GM12864 (cell line): ENCODE measurements around the gene FOXQ1.

Source experiments
- DNase-seq: peaks from one replicate; pipeline ENCODE4 v3.0.0-alpha.2; 2011; ENCODE audit warnings: low read depth
- H3K4me3 ChIP-seq: 2 replicates; pipeline ENCODE4 v1.5.1; 2011; ENCODE audit warnings: mild to moderate bottlenecking, low read depth, low read length, control low read depth
- TF ChIP-seq, protein P1 (sequence below): IDR thresholded peaks from 2 replicates; pipeline ENCODE4 v1.5.1; 2011; ENCODE audit warnings: low read depth, mild to moderate bottlenecking, moderate library complexity, low read length, control low read depth, inconsistent platforms; ENCODE audit errors: missing control alignments

FOXQ1 gene

DNA sequence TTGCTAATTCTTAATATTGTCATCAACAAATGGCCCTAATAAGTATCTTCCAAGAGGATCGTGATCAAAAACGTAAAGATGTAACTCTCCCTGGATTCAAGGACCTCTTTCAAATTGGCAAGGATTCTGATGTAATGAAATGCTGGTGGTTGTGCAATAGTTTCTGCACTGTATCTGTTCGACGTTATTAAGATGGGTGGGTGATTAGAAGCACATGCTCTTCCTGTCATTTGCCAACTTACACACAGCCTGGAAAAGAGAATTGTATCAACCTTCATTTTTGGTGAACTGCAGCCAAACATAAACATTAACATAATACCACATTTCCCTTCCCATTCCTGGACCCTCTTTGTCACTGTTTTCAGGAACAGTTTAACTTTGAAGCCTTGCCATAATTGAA lies 9.8 kb downstream of the FOXQ1 start:
- TF ChIP-seq, protein P1, sequence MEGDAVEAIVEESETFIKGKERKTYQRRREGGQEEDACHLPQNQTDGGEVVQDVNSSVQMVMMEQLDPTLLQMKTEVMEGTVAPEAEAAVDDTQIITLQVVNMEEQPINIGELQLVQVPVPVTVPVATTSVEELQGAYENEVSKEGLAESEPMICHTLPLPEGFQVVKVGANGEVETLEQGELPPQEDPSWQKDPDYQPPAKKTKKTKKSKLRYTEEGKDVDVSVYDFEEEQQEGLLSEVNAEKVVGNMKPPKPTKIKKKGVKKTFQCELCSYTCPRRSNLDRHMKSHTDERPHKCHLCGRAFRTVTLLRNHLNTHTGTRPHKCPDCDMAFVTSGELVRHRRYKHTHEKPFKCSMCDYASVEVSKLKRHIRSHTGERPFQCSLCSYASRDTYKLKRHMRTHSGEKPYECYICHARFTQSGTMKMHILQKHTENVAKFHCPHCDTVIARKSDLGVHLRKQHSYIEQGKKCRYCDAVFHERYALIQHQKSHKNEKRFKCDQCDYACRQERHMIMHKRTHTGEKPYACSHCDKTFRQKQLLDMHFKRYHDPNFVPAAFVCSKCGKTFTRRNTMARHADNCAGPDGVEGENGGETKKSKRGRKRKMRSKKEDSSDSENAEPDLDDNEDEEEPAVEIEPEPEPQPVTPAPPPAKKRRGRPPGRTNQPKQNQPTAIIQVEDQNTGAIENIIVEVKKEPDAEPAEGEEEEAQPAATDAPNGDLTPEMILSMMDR = no peak
- H3K4me3 ChIP-seq = no peak overlapping the region
- no peak for DNase-seq

DNA sequence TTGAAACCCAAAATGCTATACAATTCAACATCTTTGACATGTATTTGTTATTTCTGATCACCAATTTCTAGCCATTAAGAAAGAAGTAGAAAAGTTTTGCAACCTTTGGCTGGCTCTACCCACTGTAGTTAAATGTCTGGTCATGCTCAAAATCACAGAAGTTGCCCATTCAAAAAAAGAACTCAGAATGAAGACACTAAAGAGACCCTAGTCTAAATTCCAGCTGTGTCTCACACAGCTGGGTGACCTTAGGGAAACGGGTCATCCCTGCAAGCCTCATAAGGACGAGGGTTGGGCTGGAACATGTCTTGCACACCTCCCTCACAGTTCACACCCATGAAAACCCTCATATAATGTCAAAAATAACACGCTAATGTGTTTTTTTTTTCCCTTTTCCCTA lies 10.3 kb downstream of the FOXQ1 start:
- no peak overlapping the region for H3K4me3 ChIP-seq
- DNase-seq = no peak
- TF ChIP-seq, protein P1 = no peak

DNA sequence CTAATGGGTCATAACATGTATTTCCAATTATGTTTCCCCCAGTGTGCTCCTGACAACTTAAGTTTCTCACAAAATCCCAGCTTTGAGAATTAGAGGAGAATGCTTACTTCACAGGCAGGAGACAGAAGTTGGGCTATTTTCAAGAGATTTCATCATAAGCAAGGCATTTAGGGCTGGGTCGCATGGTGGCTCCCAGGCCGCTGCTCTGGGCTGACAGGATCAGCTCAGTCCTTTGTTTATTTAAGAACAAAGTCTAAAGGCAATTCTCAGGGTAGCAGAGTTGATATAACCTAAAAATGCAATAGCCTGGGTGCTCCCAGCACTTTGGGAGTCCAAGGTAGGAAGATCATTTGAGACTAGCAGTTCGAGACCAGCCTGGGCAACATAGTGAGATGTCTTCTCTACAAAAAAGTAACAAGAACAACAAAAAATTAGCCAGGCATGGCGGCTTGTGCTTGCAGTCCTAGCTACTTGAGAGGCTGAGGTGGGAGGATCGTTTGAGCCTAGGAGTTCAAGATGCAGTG lies 10.9 kb downstream of the FOXQ1 start:
- DNase-seq = no peak
- H3K4me3 ChIP-seq = no peak overlapping the region
- TF ChIP-seq, protein P1 = no peak

DNA sequence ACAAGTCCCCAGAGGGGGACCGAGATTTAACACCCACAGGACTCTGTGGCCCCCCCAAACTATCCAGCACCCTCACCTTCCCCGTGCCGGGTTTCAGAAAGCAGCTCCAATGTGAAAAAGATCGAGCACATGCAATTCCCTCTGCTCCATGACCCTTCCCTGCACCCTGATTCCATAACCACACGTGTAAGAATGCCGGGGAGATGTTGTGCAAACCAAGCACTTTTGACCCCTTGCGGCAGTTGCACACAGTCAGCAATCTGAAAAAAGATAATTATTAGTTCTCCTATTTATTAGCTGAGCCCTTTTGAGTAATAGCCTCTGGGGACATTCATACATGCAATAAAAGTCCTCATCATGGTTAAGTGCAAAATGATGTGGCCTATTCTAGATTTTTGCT lies 13.0 kb downstream of the FOXQ1 start:
- H3K4me3 ChIP-seq = no peak overlapping the region
- TF ChIP-seq, protein P1 = no peak
- no peak for DNase-seq

DNA sequence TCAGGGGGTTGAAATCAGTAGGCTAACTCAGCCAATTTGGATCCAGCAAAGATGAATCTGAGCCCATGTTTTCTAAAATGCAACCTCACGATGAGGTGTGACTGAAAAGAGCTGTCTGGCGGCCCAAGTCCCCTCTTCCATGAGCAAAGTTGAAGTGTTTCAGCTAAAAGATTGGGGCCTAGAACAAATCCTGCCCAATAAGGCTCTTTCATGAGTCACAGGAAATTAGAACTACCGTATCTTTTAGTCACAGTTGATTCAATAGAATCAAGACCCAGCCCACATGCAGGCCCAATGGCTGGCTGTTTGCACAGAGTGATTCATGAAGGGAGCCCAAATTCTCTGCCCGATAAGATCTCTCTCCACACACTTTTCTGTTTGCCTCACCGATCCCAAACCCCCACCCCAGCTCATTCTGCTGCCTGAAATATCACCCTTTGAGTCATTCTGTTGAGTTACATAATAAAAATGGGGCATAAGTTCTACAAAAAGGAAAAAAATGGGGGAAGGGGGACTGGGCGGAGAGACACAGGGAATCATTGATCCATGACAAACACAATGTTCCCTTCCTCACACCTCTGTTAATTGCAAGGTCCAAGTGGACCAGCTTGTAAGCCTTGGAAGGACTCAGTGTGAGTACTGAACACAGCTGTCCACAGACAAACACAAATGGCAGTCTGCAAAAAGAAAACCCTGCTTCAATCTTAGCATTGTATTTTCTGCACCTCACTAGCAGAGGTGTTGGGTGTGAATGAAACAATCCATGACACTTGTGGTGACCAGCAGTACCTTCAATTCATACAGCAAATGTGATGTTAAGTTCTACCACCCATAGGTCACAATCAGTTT lies 13.8 kb downstream of the FOXQ1 start:
- TF ChIP-seq, protein P1 = no peak
- no peak for DNase-seq
- H3K4me3 ChIP-seq = no peak overlapping the region

DNA sequence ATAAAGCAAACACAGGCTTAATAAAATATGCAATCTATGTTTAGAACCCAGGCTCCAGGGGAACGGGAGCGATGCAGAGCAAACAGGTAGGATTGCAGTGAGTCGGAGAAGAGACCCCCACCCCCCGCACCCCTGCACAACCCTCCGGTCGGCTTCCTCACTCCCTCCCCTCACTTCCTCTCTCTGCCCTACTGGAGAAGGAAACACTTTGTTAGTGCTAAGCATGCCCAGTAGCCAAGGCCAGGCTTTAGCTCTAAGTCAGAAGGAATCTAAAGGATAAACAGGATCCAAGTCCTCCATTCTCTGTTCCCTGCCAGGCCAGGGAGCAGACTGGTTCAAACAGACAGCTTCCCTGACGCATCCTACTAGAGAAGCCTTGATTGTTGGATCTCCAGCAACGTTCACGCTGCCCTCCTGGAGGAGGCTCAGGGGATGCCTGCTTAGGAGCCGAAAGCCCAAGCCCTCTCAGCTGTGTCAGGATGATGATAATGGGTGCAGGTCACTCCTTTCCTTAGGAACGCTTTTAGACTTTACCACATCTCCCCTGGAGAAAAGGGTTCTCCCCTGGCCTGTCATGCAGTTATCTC lies 14.7 kb downstream of the FOXQ1 start:
- TF ChIP-seq, protein P1 = no peak
- H3K4me3 ChIP-seq = no peak overlapping the region
- no peak for DNase-seq
